Measurements from ENCODE around the gene DNM3.
"Not testable (repeated sequence)": the region's sequence is repeated elsewhere in the genome, so short reads cannot be mapped to it uniquely, and the experiment has no call there.

DNM3 gene

DNA sequence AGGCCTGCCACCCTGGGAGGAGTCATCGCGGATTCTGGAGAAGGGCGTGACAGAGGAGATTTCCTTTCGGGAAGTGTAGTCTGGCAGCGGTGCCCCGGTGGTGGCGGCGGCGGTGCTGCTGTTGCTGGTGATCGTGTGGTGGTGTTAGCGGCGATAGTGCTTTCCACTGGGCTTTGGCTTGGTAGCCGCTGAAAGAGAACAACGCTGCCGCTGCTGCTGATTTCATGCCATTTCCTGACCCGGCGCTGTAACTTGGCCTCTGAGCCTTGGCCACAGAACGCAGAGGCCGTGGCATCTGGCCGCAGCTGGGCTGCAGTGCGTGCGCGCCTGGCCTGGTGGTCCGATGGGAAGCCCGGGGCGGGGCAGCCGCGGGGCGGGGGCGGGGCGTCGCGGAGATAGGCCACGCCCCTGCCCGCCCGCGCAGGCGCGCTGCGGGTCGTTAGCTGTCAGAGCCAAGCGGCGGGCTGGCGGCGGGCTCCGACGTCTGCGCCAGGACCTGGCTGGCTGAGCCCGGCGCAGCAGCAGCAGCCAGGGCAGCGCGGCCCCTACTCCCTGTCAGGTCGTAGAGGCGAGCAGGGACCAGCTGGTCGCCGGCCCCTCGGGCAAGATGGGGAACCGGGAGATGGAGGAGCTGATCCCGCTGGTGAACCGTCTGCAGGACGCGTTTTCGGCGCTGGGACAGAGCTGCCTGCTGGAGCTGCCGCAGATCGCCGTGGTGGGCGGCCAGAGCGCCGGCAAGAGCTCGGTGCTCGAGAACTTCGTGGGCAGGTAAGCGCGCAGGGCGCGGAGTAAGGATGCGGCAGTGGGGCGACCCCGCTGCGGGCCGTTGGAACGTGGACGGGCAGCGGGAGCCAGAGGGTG lies at the start of gene DNM3:
DNM3 (plus strand) TSS at position 449 of the 861 bp plus-strand sequence; CDS start at position 608, 159 bp downstream.
- DNase-seq: peak; percentile 94

DNA sequence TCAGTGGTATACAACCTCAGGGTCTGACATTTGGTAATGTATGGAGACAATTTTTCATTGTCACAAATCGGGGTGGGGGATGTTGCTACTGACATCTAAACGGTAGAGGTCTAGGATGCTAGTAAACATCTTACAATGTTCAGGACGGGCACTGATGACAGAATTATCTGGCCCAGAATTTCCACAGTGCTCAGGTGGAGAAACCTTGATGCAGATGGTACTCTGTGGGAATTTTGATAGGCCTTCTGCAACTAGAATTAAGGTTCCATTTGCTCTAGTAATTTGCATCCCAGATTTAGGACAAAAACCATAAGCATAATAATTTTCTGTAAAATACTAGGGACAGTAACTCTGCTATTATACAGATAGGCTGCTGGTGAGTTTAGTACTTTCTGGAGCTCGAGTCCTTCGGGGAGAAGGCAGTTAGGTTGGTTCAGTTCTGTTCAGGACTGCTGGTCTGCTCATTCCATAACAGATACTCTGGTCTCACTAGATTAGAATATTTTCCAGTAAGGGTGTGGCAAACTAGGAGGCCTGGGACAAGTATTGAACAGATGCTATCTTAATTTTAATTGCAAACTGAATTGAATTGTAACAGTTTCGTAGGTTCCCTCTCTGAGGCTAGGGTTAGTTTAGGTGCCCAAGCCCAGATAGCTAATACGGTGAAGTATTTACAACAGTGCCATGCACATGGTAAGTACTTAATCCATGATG lies 48.5 kb upstream of the DNM3 start:
- no peak for DNase-seq

- DNase-seq: no peak
These were observed 47.7 kb upstream of the DNM3 start for GRCh38 chr1:171793636-171794035.

GRCh38 chr1:171794085-171794484 lies 47.2 kb upstream of the DNM3 start:
- no peak for DNase-seq

DNA sequence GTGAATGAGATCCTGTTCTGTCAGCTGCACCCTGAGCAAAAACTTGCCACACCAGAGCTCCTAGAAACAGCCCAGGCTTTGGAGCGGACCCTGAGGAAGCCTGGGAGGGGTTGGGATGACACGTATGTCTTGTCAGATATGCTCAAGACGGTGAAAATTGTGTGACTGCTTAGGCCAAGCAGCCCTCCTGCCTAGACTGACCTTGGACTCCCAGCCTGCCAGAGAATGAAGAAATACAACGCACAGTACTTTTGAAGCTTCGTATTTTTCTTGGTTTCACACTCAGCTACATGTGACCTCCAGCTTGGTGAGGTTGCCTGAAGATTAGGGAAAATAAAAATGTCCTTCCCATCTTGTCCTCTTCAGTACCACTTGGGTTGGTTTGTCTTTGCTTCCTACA lies 44.7 kb upstream of the DNM3 start:
- DNase-seq: no peak

DNA sequence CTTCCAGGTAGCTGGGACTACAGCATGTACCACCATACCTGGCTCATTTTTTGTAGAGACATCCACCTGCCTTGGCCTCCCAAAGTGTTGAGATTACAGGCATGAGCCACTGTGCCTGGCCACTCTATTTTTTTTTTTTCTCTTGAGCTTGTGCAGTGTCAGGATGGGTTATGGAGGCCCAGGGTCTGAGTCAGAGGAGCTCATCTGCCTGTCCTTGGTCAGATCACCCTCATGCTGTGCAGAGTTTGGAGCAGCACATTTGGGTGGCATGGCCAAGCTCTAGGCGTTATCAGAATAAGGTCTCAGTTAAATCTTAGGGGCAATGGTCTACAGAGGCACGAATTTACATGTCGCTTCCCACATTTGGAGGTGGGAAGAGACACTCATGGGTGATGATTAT lies 43.0 kb upstream of the DNM3 start:
- no peak for DNase-seq

DNA sequence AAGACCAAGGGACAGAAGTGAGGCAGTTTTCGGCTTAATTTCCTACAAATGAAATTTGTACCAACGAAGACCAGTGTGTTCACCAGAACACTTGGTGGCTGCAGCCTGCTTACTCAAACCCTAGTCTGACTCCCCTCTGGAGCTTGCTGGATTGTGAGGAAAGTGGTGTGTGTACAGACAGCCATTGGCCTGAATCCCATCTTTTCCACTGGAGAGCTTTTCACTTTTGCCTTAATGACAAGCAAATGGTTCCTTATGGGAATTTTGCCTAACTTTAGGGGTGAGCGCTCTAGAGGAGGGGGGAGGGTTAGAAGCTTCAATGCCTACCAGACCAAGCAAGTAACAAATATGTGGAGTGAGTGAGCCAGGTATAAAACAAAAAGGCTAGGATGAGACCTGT lies 42.5 kb upstream of the DNM3 start:
- DNase-seq: no peak

DNA sequence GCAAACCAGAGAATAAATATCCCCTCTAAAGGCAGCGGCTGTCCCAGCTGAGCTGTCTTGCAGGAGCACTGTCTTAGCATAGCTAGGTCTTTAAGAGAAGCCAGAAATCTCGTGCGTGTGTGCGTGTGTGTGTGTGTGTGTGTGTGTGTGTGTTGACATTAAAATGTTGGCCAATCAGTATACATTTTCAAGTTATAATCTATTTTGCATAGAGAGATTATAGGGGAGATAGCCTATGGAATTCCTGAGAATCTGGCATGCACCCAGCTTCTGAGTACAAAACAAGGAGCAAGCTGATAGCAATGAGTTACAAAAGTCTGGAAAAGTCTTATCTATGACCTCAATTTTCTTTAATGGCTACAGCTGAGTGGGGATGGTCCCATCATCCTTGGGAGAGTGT lies 42.1 kb upstream of the DNM3 start:
- no peak for DNase-seq

GRCh38 chr1:171799698-171800097 lies 41.6 kb upstream of the DNM3 start:
- DNase-seq: not testable (repeated sequence)

DNA sequence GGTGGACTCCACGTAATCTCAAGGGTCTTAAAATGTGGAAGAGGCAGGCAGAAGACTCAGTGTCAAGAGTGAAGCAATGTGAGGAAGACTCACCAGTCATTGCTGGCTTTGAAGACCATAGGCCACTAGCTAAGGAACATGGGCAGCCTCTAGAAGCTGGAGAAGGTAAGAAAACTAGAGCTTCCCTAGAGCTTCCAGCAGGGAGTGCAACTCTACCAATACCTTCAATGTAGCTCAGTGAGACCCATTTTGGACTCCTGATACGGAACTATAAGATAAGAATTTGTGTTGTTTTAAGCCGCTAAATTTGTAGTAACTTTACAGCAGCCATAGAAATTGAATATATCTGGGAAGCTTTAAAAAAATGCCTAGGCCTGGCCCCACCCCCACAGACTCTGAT lies 41.0 kb upstream of the DNM3 start:
- no peak for DNase-seq

DNA sequence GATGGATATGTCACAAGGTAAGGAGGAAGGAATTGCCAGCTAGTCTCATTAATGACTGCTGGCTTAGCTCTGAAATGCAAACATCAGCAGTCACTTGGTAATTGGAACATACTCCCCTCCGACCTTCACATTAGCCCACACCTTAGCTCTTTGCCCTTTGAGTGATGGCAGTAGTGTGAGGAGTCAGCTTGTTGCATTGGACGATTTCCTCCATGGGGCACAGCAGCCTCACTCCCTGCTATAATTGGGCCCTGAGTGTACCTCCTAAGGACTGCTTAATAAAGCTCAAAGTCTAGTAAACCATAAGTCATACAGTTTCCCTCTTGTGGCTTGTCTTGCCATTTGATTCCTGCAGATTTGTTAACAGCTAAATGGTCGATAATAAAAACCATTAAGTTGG lies 40.4 kb upstream of the DNM3 start:
- no peak for DNase-seq

DNA sequence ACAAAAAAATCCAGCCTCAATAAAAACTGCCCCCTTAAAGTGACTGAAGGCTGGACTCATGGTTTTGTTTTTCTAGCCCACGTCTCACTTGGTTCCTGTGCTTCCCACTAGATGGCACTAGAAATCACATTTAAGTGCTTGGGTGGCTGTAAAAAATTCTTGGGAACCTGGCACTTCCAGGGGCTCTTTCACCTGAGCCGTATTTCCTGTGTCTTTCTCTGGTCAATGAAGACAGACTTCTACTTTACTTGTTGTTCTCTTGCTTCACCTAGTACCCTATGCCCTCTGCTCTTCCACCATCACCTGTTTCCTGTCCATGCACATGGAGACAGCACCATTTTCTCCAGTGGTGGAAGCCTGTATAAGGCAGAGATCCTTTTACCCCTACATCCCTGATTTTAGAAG lies 39.8 kb upstream of the DNM3 start:
- peak; percentile 64 for DNase-seq

DNA sequence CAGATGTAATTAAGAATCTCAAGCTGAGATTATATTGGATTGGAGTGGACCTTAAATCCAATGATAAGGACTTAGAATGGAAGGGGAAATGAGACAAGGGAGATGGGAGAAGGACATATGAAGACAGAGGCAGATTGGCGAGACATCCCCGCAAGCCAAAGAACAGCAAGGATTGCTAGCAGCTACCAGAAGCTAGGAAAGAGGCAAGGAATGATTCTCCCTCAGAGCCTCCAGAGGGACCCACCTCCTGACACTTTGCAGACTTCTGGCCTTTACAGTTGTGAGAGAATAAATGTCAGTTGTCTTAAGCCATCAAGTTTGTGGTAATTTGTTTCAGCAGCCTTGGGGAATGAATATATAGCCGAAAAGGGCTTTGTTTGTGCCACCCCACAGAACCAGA lies 39.1 kb upstream of the DNM3 start:
- DNase-seq: no peak

DNA sequence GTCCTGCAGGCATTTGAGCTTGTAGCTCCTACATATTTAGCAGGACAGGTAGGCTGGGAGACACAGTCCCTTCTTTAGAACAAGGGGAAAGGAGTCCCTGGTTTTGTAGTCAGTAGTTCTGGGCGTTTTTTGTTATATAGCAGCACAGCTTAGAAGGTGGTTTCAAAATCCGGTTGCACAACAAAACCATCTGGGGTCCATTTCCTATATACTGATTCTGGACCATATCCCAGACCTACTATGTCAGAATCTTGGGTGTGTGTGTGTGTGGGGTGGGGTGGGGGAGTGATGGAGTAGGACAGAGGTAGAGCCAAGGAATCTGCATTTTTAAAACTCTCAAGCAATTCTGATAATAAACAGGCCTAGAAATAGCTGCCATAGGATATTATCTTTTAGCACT lies 38.3 kb upstream of the DNM3 start:
- DNase-seq: no peak

GRCh38 chr1:171803461-171804022 lies 37.8 kb upstream of the DNM3 start:
- DNase-seq: no peak

DNA sequence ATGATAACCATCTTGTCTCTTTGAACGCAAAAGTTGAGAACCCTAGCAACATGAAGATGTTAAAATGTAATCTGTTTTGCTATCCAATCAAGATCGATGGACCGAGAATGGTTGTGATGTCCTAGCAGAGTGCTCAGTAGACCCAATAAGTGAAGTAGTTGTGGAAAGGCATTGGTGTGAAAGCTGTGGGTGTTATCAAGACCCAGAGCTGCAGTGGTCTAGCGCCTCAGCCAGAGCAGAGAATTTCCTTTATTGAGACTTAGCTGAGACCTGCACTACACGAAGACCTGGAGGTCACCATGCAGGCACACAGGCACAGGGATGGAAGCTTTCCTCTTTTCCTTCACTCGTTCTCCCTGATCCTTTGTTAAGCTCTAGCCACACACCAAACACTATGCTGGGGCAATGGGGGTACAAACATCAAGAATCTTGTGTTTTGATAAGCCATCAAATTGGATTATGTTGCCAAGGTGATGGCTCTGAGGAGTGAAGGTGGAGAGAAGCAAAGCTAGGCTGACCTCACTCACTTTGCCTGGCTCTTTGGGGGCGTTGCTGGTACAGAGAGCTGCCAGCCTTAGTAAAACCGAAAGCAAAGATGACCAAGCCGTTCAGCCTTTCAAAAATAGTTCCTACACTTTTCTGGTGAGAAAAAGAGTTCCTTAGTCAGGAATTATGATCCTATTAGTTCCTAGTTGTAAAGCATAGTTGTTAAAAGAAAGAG lies 35.7 kb upstream of the DNM3 start:
- peak; percentile 21 for DNase-seq

DNA sequence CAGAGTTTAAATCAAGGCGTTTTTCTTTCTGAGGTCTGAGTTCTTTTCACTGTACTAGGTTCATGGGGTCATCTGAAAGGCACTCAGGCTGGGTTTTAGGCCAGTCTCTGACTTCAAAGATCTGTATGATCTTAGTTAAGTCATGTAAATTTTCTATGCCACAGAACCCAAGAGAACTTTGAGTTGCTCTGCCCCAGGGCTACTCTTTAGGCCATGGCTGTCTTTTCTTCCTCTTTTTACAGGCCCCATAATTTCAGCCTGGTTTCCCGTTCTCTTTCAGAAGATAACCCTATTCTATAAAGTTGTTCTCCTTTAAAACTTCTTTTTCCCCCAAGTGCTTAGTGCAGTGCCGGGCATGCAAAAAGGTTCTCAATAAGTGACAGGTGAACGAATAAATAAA lies 33.7 kb upstream of the DNM3 start:
- no peak for DNase-seq

GRCh38 chr1:171809834-171810233 lies 31.5 kb upstream of the DNM3 start:
- no peak for DNase-seq

DNA sequence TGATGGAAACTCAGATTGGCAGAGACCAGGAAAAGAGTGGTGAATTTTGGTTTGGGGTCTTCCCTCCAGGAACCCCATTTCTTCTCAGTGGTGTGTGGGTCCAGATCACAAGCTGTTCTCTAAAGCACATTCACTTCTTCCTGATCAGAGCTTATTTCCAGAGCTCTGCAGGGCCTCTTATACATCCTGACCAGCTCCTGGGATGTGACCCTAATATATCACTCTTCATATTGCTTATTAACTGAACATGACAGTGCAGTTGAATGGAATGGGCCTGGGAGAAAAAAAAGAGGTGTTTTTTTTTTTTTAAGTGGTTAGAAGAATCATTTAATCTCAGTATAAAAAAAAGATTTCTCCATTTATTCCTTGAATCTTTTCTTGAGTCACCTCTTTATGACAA lies 29.6 kb upstream of the DNM3 start:
- no peak for DNase-seq

GRCh38 chr1:171814692-171815091 lies 26.6 kb upstream of the DNM3 start:
- no peak for DNase-seq

GRCh38 chr1:171816300-171816901 lies 24.9 kb upstream of the DNM3 start:
- no peak for DNase-seq

- DNase-seq: peak; percentile 26
These were observed 23.6 kb upstream of the DNM3 start for GRCh38 chr1:171817511-171818265.

Measured in NCI-H2227 treated with DMSO at 0.1 percent for 48 hours (cell line).